ENCODE measurements around the gene ACOX1. TPM values are rescaled to one million over a fixed set of nuclear protein-coding genes. Genes with fewer than 3 reads are reported as not detected.

ACOX1 gene
- total RNA-seq, 1 donor from 2014 or later: 75.2 TPM

DNA sequence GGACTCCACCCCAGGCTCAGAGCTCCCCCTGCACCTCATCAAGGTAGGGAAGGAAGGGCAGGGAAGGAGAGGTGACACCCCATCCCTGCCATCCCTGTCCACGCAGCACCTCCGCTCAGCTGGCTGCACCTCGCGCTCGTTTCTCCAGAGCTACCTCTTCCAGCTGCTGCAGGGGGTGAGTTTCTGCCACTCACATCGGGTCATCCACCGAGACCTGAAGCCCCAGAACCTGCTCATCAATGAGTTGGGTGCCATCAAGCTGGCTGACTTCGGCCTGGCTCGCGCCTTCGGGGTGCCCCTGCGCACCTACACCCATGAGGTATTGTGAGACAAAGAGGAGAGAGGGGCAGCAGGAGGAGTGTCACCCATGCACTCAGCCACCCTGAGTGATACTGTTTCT is 23.1 kb upstream of the ACOX1 start:
- H3K4me3 ChIP-seq: no peak overlapping the region
- H3K27ac ChIP-seq: no peak overlapping the region
- no peaks in the 10 kb centered on the region for H3K27me3 ChIP-seq
- TF ChIP-seq, protein P1, sequence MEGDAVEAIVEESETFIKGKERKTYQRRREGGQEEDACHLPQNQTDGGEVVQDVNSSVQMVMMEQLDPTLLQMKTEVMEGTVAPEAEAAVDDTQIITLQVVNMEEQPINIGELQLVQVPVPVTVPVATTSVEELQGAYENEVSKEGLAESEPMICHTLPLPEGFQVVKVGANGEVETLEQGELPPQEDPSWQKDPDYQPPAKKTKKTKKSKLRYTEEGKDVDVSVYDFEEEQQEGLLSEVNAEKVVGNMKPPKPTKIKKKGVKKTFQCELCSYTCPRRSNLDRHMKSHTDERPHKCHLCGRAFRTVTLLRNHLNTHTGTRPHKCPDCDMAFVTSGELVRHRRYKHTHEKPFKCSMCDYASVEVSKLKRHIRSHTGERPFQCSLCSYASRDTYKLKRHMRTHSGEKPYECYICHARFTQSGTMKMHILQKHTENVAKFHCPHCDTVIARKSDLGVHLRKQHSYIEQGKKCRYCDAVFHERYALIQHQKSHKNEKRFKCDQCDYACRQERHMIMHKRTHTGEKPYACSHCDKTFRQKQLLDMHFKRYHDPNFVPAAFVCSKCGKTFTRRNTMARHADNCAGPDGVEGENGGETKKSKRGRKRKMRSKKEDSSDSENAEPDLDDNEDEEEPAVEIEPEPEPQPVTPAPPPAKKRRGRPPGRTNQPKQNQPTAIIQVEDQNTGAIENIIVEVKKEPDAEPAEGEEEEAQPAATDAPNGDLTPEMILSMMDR (IDR thresholded peaks at IDR 0.05): no peak
- no peaks in the 10 kb centered on the region for H3K9me3 ChIP-seq
- H3K4me1 ChIP-seq: peaks cover 25% of the 10 kb centered on the region
- no peaks in the 10 kb centered on the region for H3K36me3 ChIP-seq
- no peak for ATAC-seq
- no peak for DNase-seq
- intact Hi-C loops (cut with DNase I): no loop called here

DNA sequence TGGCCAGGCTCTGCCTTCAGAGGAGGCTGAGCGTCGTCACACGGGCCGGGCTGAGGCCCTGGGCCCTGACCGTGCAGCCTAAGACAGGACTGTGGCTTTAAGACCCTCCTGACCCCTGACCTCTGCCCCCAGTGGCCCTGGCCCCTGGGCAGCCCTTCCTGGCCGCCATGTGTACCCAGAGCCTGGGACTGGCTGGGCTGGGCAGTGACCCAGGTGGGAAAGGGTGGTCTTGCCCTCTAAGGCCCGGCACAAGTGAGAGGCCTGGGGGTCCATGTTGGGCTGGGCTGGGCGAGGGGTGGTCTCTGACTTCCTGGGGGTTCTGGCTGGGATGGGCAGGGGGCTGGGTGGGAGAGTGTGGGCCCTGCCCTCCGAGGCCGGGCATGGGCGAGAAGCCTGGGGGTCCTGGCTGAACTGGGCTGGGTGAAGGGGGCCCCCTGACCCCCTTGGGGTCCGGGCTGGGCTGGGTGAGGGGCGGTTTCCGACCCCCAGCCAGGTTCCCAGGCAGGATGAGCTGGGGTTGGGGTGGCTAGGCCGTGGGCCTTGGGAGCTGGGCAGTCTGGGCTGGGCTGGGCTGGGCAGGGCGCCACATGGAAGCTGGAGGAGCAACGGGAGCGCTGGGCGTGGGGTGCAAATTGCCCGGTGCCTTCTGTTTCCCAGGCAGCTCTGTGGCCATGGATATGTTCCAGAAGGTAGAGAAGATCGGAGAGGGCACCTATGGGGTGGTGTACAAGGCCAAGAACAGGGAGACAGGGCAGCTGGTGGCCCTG is 22.0 kb upstream of the ACOX1 start, which contains the start of gene CDK3:
Gene CDK3 (plus strand): TSS at position 101 of the 767 bp plus-strand sequence. CDS start 571 bp downstream, at position 672.
- DNase-seq (no peak), ATAC-seq (no peak)
- Histone ChIP-seq H3K4me1 (peaks cover 29% of the 10 kb centered on the region), H3K36me3 (no peaks in the 10 kb centered on the region), H3K4me3 (no peak within 1 kb of the TSS), H3K27ac (no peak within 1 kb of the TSS), H3K27me3 (no peaks in the 10 kb centered on the region), H3K9me3 (no peaks in the 10 kb centered on the region)
- TF ChIP-seq, protein P1 (IDR thresholded peaks at IDR 0.05): no peak
- intact Hi-C loops (cut with DNase I): no loop called here

DNA sequence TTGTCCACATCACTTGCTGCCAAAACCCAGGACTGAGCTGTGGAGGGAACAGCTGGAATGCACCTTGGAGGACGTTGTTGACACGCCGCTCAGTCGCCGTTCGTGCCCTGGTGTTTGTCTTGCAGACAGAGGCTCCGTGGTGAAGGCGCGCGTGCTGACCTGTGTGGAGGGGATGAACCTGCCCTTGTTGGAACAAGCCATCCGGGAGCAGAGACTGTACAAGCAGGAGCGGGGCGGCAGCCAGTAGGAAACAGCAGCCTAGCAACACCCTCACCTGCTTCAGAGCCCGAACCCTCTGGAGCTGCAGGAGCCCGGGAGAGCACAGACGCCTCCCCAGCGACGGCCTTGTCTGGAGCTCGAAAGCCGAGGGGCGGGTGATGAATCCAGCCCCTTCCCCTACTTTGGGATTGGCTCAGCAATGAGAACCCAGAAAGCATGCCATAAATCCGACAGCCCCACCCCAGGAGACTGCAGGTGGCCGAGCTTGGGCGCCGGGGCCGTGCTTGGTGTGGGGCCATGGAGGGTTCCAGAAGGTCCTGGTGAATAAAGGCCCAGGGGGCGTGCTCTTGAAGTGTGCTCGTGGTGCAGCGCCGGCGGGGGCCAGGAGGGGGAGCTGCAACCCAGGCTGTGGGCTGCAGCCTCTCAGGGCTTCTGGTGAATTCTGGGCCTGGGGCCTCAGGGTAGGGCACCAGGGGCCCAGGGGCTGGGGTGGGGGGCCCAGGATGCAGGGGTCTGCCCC is 21.2 kb upstream of the ACOX1 start:
- ATAC-seq: peak; percentile 53

DNA sequence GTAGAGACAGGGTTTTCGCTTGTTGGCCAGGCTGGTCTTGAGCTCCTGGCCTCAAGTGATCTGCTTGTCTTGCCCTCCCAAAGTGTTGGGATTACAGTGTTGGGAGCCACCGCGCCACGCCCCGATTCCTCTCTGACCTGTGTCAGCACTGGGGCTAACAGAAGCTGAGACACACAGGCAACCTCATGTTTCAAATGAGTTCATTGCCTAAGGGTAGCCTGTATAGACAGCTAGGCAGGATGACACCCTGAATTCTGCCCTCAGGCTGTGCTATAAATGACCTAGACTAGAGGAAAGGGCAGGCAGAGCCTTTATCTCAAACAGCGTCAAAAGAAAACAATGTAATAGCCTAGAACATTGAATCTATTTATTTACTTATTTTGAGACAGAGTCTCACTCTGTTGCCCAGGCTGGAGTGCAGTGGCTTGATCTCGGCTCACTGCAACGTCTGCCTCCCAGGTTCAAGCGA is 19.4 kb upstream of the ACOX1 start:
- H3K9me3 ChIP-seq: no peaks in the 10 kb centered on the region
- H3K4me3 ChIP-seq: no peak overlapping the region
- ATAC-seq (no peak), DNase-seq (no peak)
- H3K27ac ChIP-seq: peak overlapping the region; percentile 37
- intact Hi-C loops (cut with DNase I): no loop called here
- peaks cover 19% of the 10 kb centered on the region for H3K4me1 ChIP-seq
- no peaks in the 10 kb centered on the region for H3K27me3 ChIP-seq
- TF ChIP-seq, protein P1 (IDR thresholded peaks at IDR 0.05): no peak
- H3K36me3 ChIP-seq: peaks cover 11% of the 10 kb centered on the region

More for the DNA sequence above, 21.2 kb upstream of the ACOX1 start:
- H3K27me3 ChIP-seq: no peaks in the 10 kb centered on the region
- H3K9me3 ChIP-seq: no peaks in the 10 kb centered on the region
- no peaks in the 10 kb centered on the region for H3K36me3 ChIP-seq
- no peak for DNase-seq
- intact Hi-C loops (cut with DNase I): no loop called here
- H3K4me1 ChIP-seq: peaks cover 29% of the 10 kb centered on the region
- no peak overlapping the region for H3K27ac ChIP-seq
- H3K4me3 ChIP-seq: no peak overlapping the region
- TF ChIP-seq, protein P1 (IDR thresholded peaks at IDR 0.05): peak; percentile 63

DNA sequence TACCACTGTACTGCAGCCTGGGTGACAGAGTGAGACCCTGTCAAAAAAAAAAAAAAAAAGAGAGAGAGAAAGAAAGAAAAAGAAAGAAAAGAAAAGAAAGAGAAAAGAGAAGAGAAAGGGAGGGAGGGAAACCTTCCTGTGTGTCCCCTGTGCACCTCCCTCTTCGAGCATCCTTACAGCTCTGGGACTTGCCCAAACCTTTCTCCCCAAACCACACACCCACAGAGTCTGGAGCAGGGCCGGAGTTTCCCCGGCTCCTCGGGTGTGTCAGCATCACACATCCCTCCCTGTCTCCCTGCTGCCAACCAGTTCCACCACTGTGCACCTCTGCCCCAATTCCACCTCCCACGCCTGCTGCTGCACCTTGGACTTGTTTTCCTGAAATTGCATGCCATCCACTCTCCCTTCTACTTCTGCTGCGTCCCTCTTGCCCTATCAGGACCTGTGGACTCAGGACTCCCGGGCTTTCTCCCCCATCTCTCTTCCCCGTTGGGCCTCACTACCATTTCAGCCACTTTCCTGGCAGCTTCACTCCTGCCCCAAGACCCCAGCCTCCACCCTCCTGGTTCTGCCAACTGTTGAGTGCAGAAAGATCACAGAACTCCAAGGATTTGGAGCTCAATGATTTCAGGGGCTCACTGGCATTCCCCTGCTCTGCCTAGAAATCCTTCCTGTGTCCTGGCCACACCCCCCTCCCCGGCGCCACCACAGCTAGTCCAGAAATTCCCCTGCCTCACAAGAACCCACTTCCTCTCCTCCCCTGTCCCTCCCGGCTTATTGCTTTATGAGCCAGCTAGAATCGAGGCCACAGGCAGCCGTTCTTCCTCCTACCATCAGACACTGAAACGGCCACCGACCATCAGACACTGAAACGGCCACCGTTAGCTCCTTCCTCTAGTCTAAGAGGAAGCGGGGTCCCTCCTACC is 18.0 kb upstream of the ACOX1 start:
- intact Hi-C loops (cut with DNase I): no loop called here
- Histone ChIP-seq H3K27ac (peak overlapping the region; percentile 40), H3K4me3 (no peak overlapping the region), H3K36me3 (peaks cover 11% of the 10 kb centered on the region), H3K9me3 (no peaks in the 10 kb centered on the region), H3K27me3 (no peaks in the 10 kb centered on the region), H3K4me1 (peaks cover 13% of the 10 kb centered on the region)
- peak; percentile 76 for ATAC-seq
- TF ChIP-seq, protein P1 (IDR thresholded peaks at IDR 0.05): no peak
- peak; percentile 85 for DNase-seq

Data from upper lobe of right lung (tissue), 1 donor.